Hindlimb muscle (tissue), 1 donor: Measurements from ENCODE around the gene STK38L. TPM values are rescaled to one million over a fixed set of nuclear protein-coding genes. Genes with fewer than 3 reads are reported as not detected.
A peak's percentile ranks its signal among the peaks of the same experiment; 100 is the strongest.

Experiments used
- DNase-seq: peaks from one replicate; pipeline ENCODE4 v3.0.0-alpha.2; 2013
- polyA plus RNA-seq: library from polyadenylated mRNA; unstranded; fragments of 120-200 nt; gene quantifications from one replicate; pipeline ENCODE4 v1.2.1, GENCODE V29; 2013; ENCODE audit not compliant: insufficient read length

The STK38L gene
- 26.1 TPM for polyA plus RNA-seq

GRCh38 chr12:27243804-27244688 lies at the start of gene STK38L:
STK38L (plus strand) TSS chr12:27244286; CDS start chr12:27297721, 53,435 bp downstream.
- DNase-seq: peak; percentile 93

GRCh38 chr12:27194644-27195043 lies 49.4 kb upstream of the STK38L start:
- DNase-seq: no peak

GRCh38 chr12:27198036-27198435 lies 46.0 kb upstream of the STK38L start:
- no peak for DNase-seq

- no peak for DNase-seq
Measured at GRCh38 chr12:27199638-27200300, 44.3 kb upstream of the STK38L start.

GRCh38 chr12:27201169-27201568 lies 42.9 kb upstream of the STK38L start:
- DNase-seq: no peak

- no peak for DNase-seq
Measured at GRCh38 chr12:27206801-27207502, 37.1 kb upstream of the STK38L start.

GRCh38 chr12:27207615-27208413 lies 36.3 kb upstream of the STK38L start:
- DNase-seq: no peak

GRCh38 chr12:27208414-27208750 lies 35.7 kb upstream of the STK38L start:
- no peak for DNase-seq

GRCh38 chr12:27209257-27209910 lies 34.7 kb upstream of the STK38L start:
- DNase-seq: no peak

- DNase-seq: no peak
Measured at GRCh38 chr12:27210187-27210586, 33.9 kb upstream of the STK38L start.

- DNase-seq: no peak
Measured at GRCh38 chr12:27212861-27213260, 31.2 kb upstream of the STK38L start.

GRCh38 chr12:27213304-27213703 lies 30.8 kb upstream of the STK38L start:
- no peak for DNase-seq

GRCh38 chr12:27213830-27214787 lies 30.0 kb upstream of the STK38L start:
- DNase-seq: no peak

GRCh38 chr12:27217590-27217989 lies 26.5 kb upstream of the STK38L start:
- no peak for DNase-seq

- DNase-seq: no peak
Measured at GRCh38 chr12:27219693-27220054, 24.4 kb upstream of the STK38L start.

GRCh38 chr12:27220055-27220987 lies 23.8 kb upstream of the STK38L start:
- DNase-seq: no peak

- DNase-seq: no peak
Measured at GRCh38 chr12:27220988-27221345, 23.1 kb upstream of the STK38L start.

GRCh38 chr12:27221625-27222387 lies 22.3 kb upstream of the STK38L start:
- DNase-seq: no peak

GRCh38 chr12:27226407-27226929 lies 17.6 kb upstream of the STK38L start:
- no peak for DNase-seq
